Stimulated activated CD8-positive, alpha-beta memory T cell treated with anti-CD3 and anti-CD28 coated beads, Interleukin-4, amount 100 ng/mL, for 1 hour (primary cell): ENCODE data around the gene IER5.
"Not testable (repeated sequence)": the region's sequence is repeated elsewhere in the genome, so short reads cannot be mapped to it uniquely, and the experiment has no call there.

Experiments used
- DNase-seq, 2 donors: peaks; one replicate each; pipeline ENCODE4 v3.0.0-alpha.2; 2020; ENCODE audit warnings: low read depth in 2 of 2, low spot score in 1 of 2

Gene IER5

GRCh38 chr1:181114574-181115367 is 26.3 kb downstream of the IER5 start:
- DNase-seq = no peak

GRCh38 chr1:181115368-181115684 is 26.8 kb downstream of the IER5 start:
- DNase-seq = no peak

GRCh38 chr1:181115971-181116370 is 27.5 kb downstream of the IER5 start:
- DNase-seq = not testable (repeated sequence)

- DNase-seq = no peak
Measured at GRCh38 chr1:181116819-181117390, 28.4 kb downstream of the IER5 start.

GRCh38 chr1:181117648-181118449 is 29.3 kb downstream of the IER5 start:
- DNase-seq = no peak

- no peak for DNase-seq
Measured at GRCh38 chr1:181119093-181119989, 30.8 kb downstream of the IER5 start.

- no peak for DNase-seq
Measured at GRCh38 chr1:181120924-181121323, 32.4 kb downstream of the IER5 start.

- no peak for DNase-seq
Measured at GRCh38 chr1:181121498-181121897, 33.0 kb downstream of the IER5 start.

GRCh38 chr1:181122222-181122621 is 33.7 kb downstream of the IER5 start:
- no peak for DNase-seq

- no peak for DNase-seq
Measured at GRCh38 chr1:181123173-181123572, 34.7 kb downstream of the IER5 start.

- no peak for DNase-seq
Measured at GRCh38 chr1:181124291-181124751, 35.8 kb downstream of the IER5 start.

GRCh38 chr1:181126289-181126688 is 37.8 kb downstream of the IER5 start:
- no peak for DNase-seq

- no peak for DNase-seq
Measured at GRCh38 chr1:181126871-181127587, 38.5 kb downstream of the IER5 start.

GRCh38 chr1:181127898-181128453 is 39.5 kb downstream of the IER5 start:
- DNase-seq = no peak

GRCh38 chr1:181128592-181129497 is 40.3 kb downstream of the IER5 start:
- DNase-seq = no peak

GRCh38 chr1:181129771-181130606 is 41.5 kb downstream of the IER5 start:
- no peak for DNase-seq

GRCh38 chr1:181131255-181131941 is 42.9 kb downstream of the IER5 start:
- DNase-seq = no peak
